ENCODE results near the gene GHR.
A peak's percentile ranks its signal among the peaks of the same experiment; 100 is the strongest.

The GHR gene

DNA sequence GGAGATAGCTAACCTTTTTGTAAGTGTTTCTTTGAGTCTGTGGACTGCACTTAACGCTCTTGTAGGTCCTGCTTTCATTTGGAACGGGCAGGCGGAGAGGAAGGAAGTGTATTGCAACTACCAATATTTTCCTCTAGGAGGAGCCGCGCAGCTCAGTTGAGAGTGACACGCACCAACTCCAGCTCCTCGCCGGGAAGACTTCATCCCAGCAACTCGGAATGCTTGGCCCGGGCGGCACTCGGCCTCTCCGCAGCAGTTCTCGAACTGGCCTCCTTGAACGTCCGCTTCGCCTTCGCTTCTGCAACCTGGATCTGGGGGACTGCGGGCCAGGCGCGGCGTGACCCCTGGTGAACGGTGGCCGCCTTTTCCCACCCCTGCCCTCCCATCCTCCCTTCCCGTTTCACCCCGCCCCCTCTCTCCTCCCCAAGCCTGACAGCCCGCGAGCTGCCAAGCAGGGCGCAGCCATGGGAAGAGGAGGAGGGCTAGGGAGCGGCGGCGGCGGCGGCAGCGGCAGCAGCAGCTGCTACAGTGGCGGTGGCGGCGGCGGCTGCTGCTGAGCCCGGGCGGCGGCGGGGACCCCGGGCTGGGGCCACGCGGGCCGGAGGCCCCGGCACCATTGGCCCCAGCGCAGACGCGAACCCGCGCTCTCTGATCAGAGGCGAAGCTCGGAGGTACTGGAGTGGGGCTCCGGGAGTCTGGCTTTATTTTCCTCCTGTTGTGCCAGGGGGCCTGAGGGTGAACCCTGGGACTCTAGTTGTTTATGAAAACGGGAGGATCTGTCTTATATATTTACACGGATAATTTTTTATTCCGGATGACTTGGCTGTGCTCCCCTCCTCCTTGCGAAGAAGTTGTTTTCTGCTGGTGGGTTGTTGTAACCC lies at the start of gene GHR:
TSS of gene GHR (plus strand) at position 155 of the 881 bp plus-strand sequence. CDS start 142,436 bp downstream, outside the sequence.
- DNase-seq (ENCODE audit: low read depth, low spot score): peak; percentile 93

DNA sequence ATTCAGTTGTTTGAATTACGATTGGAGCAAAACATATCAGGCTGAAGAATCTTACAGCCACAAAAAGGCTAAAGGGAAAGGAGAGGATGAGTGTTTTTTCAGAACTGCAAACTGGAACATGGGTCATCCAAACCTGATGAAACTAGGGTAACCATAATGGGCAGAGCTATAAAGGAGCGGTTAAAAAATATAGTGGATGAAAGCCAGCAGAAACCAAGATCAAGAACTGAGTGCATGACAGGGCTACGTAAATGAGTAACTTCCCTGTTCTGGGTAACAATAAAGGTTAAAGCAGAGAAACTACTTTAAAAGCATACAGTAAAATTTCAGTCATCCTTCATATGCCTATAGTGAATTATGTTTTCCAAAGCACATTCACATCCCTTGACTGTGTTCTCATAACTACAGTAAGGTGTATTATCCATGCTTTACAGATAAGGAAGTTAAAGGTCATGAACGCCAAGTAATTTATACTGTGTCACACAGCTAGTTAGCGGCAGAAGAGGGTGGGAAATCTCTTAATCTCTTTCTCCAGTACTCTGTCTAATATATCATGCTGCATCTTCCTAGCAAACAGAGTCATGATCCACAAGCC lies 48.5 kb upstream of the GHR start:
- no peak for DNase-seq (ENCODE audit: low read depth, low spot score)

DNA sequence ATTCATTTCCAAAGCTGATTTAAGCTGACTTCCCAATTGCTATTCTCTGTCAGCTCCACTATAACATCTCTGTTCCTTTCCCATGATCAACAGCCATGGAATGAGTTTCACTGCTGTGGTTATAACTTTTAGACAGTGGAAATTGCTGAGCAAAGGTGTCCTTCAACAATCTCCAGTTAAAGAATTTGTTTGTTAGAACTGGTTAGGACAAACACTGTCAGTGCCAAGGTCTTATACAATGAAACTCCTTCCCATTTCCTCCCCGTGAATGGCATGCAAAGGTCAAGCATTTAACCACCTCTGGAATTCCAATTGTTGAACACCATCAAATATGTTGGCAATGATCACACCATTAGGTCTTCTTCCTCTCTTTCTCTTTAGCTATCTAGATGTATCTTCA lies 45.7 kb upstream of the GHR start:
- no peak for DNase-seq (ENCODE audit: low read depth, low spot score)

DNA sequence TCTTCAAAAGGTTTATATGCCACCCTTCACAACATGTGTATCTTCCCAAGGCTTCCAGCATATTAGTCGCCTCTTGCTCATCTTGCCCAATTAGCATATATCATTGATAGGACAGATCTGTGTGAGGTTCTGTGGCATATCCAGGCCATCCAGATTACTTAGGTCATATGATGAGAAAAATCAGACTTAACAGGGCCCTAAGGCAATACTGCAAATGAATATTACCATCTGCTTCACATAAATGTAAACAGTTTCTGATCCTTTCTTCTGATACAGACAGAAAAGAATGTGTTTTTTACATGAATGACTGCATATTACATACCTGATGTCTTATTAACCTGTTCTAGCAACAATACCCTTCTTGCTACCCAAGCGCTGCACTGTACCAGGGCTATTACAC lies 41.3 kb upstream of the GHR start:
- DNase-seq (ENCODE audit: low read depth, low spot score): no peak

DNA sequence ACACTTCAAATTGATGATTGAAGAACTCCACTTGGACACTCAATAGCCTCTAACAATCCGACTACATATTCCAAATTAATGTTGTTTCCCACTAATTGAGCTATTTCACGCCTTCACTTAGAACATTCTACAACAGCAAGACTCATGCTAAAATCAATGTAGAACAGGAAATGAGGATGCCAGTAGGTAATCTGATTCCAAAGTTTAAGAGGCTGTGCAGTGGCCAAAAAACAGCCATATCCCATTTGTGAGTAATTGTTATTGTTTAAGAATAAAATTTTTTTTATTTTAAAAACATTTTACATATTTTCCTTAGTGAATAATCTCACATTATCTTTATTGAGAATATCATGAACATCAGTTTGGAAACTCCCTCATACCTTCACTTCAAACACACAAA lies 35.7 kb upstream of the GHR start:
- DNase-seq (ENCODE audit: low read depth, low spot score): no peak

DNA sequence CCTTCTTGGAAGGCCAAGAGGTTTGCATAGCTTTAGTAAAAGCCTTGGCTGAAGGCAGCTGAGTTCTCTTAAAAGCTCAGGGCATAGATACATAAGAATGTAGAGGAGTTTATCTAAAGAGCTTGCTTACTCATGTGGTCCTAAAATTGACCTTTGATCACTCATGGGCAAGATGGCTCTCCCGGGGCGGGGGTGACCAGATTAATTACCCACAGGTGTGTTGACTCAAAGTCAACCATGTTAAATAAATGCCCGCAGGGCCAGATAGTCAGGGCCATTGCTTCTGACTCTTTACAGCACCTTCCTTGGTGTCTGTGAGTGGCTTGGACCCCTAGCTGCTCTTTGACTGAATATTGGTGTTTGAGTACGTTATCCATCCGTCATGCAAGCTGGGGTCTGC lies 33.1 kb upstream of the GHR start:
- DNase-seq (ENCODE audit: low read depth, low spot score): no peak

DNA sequence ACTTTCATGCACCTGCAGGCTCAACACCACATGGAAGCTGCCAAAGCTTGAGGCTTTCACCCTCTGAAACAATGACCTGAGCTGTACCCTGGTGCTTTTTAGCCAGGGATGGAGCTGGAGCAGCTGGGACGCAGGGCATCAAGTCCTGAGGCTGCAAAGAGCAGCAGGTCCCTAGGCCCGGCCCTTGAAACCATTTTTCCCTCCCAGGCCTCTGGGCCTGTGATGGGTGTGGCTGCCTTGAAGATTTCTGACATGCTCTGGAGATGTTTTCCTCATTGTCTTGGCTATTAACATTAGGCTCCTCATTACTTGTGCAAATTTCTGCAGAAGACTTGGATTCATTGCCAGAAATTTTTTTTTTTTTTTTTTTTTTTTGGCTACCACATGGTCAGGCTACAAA lies 30.3 kb upstream of the GHR start:
- no peak for DNase-seq (ENCODE audit: low read depth, low spot score)

DNA sequence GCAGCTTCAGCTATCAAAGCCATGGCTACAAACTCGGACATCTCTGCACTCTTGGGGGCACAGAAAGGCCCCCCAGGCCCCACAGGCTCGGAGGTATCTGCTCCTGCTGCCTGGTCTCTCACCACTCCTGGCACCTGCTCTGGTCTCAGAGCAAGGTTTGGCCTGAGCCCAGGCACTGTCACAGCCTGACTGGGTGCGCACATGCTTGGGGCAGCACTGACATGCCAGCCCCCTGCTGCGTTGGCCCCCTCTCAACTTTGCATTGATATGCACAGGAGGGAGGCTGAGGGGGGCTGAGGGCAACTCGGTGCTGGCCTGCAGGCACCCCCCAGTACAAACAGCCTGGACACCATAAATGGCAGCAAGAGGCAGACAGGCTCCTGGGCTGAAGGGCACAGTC lies 27.1 kb upstream of the GHR start:
- DNase-seq (ENCODE audit: low read depth, low spot score): no peak

DNA sequence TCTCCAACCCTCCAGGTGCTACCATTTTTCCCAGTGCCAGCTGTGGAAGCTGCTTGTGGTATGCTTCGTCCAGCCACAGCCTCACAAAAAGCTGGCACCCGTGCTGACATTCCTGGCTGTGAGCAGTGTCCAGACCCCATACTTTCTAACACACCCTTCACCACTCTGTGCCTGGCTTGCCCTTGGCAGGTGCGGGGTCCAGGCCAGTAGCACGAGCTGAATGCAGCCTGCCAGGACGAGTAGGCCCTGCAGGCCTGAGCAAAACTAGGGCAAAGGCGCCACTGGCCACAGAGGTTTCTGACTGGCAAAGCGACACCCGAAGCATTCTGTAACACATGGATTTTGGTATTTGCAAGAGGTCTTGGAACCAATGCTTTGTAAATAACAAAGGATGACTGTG lies 26.0 kb upstream of the GHR start:
- no peak for DNase-seq (ENCODE audit: low read depth, low spot score)

DNA sequence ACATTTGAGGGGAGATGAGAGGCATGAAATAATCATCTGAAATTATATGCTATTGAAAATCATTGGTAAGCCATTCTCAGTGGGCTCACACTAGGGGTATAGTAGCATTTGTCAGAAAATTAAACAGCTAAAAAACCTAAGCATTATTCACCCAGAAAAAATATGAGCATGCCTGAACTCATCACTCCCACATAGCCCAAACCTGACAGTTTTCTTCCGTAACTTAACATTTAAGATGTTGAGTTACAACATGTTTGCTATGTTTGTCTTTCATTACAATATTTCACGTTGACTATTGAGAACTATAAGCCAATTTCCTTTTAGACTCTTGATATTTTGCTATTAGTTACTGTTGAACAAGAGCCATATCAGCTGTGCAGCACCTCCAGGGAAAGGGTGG lies 23.5 kb upstream of the GHR start:
- DNase-seq (ENCODE audit: low read depth, low spot score): no peak

DNA sequence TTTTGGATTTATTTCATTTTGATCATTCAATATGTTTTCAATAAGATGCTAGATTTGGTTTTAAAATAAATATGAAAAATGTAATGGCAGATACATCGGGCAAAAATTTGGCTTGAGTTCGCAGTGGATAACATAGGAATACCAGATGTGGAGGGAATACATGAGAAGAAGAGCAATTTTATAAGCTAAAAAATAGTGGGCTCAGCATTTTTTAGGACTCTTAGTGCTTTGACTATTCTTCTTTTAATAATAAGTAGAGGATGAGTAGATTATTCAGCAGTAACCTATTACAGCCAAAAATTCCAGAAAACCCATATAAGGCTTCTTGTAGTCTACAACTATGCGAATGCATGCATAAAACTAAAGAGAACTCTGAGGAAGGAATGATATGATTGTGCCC lies 22.8 kb upstream of the GHR start:
- DNase-seq (ENCODE audit: low read depth, low spot score): no peak

DNA sequence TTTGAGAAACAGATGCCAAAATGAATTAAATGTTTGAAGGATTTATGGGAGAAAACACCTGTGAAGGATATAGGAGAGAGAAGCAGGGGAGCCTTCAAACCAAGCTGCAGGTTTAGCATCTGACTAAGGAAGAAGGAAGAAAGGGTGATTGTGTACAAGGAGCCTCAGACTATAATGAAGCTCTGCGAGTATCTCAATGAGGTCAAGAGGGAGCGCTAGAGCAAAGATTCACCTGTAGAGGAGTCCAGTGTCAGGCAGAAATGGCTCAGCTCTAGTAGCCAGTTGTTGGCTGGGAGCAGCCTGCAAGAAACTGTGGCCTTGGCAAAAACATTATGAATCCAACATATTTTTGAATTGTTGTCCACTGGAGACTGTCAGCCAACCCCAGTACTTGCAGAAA lies 20.0 kb upstream of the GHR start:
- DNase-seq (ENCODE audit: low read depth, low spot score): no peak

DNA sequence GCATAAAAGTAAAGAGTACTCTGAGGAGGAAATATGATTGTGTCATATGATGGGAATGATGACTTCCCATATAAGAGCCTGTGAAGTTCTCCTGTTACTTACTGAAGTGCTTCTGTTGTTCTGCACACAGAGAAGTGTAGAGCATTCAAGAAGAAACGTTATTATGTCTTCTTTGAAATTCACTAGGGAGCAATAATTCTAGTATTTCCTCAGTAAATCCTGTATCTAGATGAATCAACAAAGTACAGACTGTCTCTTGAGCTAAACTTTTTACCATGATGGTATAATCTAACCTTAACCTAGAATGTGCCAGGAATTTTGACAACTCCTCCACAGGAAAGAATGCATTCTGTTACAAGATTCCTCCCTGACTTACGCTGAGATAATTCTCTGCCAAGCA lies 18.9 kb upstream of the GHR start:
- no peak for DNase-seq (ENCODE audit: low read depth, low spot score)

DNA sequence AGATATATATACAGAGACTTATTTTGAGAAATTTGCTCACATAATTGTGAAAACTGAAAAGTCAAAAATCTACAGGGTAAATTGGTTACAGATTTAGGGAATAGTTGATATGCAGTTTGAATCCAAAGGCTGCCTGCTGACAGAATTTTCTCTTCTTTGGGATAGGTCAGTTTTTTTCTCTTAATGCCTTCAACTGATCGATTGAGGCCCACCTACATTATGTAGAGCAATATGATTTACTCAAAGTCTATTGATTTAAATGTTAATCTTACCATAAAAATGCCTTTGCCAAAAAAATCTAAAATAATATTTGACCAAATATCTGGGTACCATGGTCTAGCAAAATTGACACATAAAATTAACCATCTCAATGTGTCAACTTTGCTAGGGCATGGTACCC lies 3.9 kb upstream of the GHR start:
- DNase-seq (ENCODE audit: low read depth, low spot score): no peak

DNA sequence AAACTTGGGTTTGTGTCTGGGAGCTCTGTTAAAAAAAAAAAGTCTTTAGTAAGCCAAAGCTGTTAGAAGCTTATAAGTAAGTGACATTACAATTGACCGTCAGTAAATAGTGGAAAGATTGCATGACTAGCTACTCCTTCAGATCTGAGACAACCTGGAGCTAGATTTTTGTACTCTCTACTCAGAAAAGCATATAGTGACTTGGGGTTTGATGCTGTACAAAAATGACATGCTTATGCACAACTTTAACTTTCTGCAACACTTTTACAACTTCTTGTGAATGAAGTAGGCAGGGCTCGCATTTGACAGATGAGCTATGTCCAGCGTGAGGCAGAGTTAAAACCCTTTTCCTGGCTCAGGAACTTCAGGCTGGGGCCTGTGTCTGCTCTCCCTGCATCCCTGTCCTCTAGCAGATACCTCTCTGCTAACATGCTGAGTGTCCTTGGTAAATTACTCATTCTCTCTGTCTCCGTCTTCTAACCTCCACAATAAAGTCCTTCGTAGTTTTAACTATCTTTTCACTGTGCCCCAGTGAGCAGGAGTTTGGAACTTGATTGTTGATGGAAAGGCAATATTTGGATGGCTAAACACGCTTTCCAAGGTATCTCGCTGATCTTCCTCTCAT lies 471 bp upstream of the GHR start:
- no peak for DNase-seq (ENCODE audit: low read depth, low spot score)

DNA sequence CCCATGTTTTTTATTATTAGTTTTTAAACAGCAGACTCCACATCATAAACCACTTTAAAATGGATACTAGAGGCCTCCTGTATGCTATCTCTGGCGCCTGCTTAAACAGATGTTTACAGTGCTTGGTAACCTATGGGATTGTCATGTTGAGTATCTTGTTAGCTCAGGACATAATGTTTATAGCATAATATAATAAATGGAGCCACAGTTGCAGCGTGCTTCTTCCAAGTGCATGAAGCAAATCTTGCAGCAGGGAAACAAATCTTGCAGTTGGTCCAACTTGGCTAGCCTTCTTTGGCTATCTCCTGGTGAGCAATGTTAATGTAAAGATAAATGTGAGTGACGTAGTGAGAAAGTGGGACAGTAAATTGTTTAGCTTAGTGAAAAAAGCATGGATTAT lies 2.8 kb downstream of the GHR start:
- no peak for DNase-seq (ENCODE audit: low read depth, low spot score)

DNA sequence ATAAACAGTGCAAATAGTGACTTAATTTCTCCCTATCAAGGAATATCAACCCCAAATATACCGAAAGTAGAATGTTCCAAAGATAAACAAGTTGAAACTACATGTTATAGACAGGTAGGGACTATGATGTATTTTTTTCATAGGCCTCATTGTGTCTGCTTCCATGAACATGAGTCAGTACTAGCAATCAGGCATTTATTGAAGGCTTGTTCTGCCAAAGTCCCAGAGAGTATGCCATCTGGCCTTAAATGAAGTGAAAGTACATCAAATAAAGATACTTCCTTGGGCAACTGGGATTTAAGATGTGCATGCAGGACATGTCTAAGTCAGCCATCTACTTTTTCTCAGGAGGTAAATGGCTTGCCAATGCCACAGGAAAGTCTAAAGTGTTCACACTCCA lies 6.5 kb downstream of the GHR start:
- DNase-seq (ENCODE audit: low read depth, low spot score): no peak

DNA sequence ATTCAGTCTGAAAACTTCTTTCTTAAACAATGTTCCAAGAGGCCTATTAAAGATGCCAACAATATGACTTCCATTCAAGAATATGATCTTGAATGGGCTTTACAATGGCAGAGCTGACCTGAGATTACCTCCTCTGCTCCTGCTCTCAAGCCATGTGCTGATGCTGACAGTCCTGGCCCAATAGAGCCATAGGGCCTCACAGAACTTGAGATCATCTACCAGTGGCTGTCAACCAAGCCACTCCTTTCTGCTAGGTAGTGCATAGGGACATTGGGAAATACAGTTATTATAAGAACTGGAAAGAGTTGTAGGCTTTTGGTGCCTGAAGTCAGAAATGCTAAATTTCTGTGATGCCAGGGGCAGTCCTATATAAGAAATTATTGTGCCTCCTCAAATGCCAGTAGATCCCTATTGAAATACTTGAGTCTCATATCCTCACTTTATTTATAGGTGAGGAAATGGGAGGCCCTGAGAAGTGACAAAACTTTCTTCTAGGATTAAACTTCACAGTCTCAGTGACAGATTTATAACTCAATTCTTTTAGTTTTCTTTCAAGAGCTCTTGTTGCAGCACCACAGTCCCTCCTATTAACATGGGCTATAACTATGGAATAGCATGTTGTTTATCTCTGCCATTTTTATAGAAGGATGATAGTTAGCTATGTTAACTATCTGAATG lies 10.9 kb downstream of the GHR start:
- DNase-seq (ENCODE audit: low read depth, low spot score): no peak

DNA sequence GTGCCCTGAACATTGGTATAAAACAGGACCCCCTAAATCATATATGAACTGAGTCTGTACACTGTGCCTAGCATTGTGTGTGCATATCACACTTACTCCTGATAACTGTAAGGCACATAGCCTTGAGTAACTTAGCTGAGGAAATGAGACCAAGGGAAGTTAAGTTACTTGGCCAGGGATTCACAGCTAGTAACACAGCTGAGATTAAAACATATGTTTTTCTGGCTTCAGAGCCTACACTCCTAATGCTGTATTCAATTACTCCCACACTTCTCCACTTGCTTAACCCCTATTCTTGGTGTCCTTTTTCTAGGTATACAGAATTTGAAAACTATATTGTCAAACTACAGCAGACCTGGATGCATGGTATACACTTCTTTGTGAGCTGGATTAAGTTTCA lies 12.8 kb downstream of the GHR start:
- DNase-seq (ENCODE audit: low read depth, low spot score): no peak

DNA sequence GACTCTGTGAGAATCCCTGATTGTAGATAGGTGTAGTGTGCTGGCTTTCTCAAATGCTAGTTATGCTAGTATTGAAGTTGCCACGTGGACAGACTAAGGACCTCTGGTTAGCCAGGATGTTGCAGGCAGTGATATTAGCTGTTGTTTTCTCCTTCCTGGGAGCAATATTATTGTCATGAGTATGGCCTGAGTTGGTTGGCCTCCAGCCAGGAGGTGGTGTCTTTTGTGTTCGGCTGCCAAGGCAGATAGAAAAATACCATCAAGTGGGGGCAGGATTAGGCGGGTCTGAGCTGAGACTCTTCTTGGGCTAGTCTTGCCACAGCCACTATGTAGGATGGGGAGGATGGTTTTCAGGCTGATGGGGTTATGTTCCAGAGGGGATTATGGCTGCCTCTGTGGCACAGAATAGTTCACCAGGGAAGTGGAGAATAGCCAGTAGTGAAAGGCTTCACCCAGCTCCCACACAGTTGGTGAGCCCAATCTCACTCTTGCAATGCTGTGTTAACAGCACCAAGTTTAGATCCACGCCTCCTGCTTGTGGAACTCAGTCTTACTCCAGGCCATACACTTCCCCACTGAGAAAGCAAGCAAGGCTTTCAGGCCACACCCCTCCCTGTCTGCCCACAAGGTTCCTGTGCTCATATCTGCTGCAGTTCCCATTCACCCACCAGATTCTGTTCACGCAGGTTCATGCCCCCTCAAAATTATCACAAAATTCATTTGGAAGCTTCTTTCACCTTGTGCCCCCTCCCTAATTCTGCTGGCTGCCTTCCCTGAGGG lies 31.2 kb downstream of the GHR start:
- no peak for DNase-seq (ENCODE audit: low read depth, low spot score)

DNA sequence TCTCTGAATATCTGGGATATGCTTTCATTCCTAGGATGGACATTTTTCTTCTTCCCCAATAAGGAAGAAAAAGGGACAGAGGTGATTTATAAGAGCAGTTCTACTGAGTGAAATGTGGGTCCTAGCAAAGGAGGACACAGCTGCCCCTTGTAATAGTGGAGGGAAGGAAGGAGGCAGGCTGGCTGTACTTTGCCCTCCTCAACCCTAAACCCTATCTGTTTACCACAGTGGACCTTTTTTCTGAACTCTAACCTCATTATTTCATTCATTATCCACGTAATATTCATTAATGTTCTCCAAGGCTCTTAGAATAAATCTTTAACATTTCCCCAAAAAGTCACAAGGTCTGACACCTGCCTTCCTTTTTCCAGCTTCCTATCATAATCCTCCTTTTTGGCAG lies 37.8 kb downstream of the GHR start:
- DNase-seq (ENCODE audit: low read depth, low spot score): no peak

DNA sequence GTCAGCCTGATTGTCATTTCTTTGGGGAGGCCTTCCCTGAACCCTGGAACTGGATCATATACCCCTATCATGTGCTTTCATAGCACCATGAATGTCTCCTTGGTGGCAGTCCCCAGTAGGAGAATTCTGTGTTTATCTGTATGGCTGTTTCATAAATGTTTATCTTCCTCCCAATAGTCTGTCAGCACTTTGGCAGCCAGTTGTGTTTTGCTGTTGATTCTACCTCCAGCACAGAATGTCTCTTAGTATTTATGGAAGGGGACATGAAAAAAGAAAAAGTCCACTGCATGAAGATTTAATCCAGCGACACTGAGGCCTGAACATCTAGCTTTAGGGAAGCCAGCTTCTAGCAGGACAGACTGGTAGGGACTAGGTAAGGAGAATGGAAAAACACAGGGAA lies 38.3 kb downstream of the GHR start:
- DNase-seq (ENCODE audit: low read depth, low spot score): no peak

Measured in astrocyte of the hippocampus (primary cell).